HG03064 (cell line): ENCODE measurements around the gene CRYBG3.
"Not testable (repeated sequence)": the region's sequence is repeated elsewhere in the genome, so short reads cannot be mapped to it uniquely, and the experiment has no call there.

Source experiments
- ATAC-seq: cut with Tn5 transposase; IDR thresholded peaks from one replicate; pipeline ENCODE4 v1.9.1; 2021; ENCODE audit warnings: low read depth; ENCODE audit not compliant: unreplicated experiment

Gene CRYBG3

GRCh38 chr3:97895216-97895615, 73.4 kb downstream of the CRYBG3 start:
- no peak for ATAC-seq

DNA sequence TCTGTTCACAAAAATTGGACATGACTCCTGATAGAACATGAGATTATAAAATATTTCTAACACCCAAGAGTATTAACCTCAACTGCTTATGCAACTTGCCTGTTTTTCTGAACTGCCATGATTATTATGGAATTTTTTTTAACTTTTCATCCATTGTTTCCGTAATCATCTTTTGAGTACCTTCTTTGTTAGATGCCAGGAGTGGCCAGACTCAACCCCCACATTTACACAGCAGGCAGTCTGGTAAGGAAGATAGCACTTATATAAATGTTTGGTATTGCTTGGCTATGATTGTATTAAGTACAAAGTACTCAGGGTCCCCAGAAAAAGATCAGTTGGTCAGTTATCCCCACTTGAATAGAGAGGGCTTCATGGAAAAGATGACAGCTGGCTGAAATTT, 74.3 kb downstream of the CRYBG3 start:
- ATAC-seq, result no peak

DNA sequence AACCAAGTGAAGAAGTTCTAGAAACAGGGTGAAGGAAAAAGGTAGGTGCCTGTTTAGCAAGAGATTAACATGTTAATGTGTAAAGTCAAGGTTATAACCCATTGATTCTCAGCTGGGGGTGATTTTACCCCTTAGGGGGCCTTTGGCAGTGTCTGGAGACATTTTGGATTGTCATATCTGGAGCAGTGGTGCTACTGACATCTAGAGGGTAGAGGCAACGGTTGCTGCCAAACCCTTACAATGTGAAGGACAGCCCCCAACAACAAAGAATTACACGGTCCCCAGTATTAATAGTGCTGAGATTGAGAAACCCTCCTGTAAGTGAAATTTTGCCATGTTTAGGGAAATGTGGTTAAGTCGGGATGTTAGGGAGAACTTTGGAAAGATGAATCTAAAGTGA, 74.7 kb downstream of the CRYBG3 start:
- no peak for ATAC-seq

GRCh38 chr3:97899331-97899730, 77.5 kb downstream of the CRYBG3 start:
- no peak for ATAC-seq

- no peak for ATAC-seq
These were observed 79.8 kb downstream of the CRYBG3 start for GRCh38 chr3:97901313-97902248.

- ATAC-seq, result not testable (repeated sequence)
These were observed 88.0 kb downstream of the CRYBG3 start for GRCh38 chr3:97909830-97910229.

DNA sequence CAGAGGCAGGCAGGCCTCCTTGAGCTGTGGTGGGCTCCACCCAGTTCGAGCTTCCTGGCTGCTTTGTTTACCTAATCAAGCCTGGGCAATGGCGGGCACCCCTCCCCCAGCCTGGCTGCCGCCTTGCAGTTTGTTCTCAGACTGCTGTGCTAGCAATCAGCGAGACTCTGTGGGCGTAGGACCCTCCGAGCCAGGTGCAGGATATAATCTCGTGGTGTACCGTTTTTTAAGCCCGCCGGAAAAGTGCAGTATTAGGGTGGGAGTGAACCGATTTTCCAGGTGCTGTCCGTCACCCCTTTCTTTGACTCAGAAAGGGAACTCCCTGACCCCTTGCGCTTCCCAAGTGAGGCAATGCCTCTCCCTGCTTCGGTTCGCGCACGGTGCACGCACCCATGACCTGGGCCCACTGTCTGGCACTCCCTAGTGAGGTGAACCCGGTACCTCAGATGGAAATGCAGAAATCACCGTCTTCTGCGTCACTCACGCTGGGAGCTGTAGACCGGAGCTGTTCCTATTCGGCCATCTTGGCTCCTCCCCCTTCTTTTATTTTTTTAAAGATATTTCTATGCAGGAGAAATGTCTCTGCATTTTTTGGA, 88.5 kb downstream of the CRYBG3 start:
- not testable (repeated sequence) for ATAC-seq

GRCh38 chr3:97910931-97911351, 89.1 kb downstream of the CRYBG3 start:
- ATAC-seq, result no peak

DNA sequence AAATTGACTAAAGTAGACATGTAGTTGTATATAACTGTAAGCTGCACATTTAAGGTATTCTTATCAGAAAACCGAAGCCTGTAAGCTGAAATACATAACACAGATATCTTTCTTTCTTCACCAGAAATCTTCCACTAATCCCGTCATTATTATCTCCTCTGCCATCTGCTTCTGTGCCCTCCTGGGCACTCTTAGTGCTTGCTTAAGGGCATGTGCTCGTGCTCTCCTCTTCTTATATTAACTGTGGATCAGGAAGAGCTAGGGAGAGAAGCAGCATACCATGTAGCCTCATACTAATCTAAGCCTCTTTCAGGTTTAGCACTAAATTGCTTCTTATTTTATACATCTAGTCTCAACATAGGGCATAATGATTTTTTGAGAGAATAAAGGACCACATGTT, 89.6 kb downstream of the CRYBG3 start:
- ATAC-seq, result no peak

DNA sequence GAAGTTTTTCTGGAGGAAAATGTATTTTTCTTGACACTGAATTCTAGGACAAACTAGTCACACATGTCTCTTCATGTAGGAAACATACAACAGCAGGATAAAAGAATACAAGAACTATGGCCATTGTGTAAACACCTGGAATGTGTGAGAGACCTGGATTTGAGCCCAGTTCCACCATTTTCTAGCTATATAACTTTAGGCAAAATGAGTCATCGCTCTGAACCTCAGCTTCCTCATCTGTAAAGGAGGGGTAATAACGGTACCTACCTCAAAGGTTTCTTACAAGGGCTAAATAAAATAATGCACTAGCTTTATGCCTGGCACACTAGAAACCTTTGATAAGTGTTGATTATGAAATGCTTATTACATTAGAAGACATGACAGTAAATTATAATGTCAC, 92.6 kb downstream of the CRYBG3 start:
- no peak for ATAC-seq

DNA sequence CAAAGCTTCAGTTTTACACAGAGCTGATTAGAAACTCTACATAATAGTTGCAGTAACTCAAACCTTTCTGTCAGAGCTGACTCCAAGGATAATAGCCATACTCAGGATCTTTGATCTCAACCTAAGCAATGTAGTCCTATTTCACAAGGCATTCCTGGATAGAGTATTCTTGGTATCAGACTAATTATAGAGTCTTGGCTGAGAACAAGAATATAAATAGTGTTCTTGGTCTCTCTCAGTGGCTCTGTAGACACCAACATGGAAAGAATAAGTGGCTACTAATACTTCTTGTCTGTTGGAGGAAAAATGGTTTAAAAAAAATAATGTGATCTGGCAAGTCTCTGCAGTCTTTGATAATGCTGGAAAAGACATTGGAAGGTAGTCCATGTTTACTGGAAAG, 94.8 kb downstream of the CRYBG3 start:
- no peak for ATAC-seq

- ATAC-seq, result no peak
These were observed 96.2 kb downstream of the CRYBG3 start for GRCh38 chr3:97917813-97918536.

DNA sequence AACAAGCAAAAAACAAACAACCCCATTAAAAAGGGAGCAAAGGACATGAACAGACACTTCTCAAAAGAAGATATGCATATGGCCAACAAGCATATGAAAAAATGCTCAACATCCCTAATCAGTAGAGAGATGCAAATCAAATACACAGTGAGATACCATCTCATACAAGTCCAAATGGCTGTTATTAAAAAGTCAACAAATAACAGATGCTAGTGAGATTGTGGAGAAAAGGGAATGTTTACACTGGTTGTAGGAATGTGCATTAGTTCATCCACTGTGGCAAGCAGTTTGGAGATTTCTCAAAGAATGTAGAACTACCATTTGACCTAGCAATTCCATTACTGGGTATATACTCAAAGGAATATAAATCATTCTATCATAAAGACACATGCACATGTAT, 105.9 kb downstream of the CRYBG3 start:
- no peak for ATAC-seq

GRCh38 chr3:97928986-97929385, 107.2 kb downstream of the CRYBG3 start:
- no peak for ATAC-seq

DNA sequence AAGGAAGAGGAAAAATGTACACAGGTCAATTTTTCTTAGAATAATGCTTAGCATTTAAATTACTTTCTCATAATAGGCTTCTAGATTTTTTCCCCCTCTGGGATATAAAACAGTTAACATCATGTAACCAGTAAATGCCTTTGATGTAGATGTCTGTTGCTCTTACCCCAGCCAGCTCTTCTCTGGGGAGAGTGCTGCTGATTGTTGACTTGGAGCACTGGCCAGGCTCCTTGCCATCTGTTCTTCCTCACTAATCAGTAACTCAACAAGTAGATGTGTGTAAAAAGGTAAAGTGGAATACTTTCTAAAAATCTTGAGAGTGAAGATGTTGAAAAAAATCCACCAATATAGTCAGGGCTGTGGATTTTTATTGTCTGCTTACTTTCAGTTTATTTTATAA, 108.2 kb downstream of the CRYBG3 start:
- ATAC-seq, result no peak

DNA sequence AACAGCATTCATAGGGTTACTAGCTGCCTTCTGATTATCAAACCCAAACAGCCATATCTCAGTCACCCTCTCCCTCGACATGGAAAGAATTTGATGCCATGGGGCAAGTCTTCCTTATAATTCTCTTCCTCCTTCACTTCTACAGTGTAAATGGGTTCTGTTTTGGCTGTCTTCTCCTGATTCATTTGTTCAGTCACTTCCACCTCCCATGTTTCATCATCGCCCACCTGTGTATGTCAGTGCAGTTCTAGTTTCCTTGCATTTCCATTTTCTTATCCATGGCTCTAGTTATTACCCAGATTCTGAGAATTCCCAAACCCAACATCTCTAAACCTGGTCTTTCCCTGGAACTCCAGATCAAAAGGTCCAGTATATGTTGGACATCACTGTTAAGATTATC, 109.4 kb downstream of the CRYBG3 start:
- no peak for ATAC-seq

GRCh38 chr3:97932387-97932801, 110.6 kb downstream of the CRYBG3 start:
- ATAC-seq, result no peak

DNA sequence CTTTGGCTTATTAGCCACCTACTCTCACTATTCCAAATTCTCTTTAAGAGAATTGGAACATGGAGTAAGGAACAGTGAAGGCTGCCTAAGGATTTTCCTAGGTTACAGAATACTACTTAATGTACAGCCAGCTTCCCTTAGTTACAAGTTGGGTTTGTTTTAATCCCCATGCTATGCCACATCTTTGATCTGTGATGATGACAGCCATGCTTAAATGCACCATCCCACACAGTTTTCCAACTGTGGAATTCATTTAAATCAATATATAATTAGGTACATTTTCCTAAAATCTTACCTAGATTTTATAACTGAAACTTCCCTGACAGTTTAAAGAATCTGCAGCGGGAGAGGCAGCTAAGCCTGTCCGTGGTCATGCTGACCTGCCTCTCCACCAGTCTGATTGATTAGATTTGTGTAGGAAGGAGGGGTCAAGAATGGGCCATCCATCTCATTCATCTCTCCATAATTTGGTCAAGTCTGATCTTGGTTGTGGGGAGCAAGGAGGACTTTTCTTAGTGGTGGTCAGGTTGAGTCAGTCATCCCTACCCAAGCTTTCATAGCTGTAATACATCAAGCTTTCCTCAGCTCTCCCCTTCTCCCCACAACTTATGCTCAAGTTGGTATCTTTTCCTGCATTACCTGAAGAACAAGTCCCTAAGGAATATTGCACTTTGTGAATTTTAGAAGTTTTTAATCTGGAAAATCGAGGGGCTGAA, 113.3 kb downstream of the CRYBG3 start:
- no peak for ATAC-seq

DNA sequence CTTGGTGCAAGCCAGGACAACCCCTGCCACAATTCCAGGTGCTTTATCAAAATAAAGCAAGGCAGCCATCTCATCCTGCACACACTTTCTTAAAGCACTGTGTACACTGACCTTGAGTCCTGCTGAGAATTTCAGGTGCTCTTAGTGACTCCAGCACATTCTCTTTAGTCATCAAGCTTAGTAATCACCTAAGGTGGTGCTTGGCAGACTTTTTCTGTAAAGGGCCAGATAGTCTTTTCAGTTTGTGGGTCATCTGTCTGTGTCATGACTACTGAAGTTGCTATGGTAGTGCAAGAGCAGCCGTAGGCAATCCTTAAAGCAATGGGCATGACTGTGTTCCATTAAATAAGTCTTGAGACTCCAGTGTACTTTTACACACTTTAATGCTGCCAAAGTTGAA, 114.0 kb downstream of the CRYBG3 start:
- no peak for ATAC-seq

GRCh38 chr3:97937205-97937604, 115.4 kb downstream of the CRYBG3 start:
- ATAC-seq, result no peak

DNA sequence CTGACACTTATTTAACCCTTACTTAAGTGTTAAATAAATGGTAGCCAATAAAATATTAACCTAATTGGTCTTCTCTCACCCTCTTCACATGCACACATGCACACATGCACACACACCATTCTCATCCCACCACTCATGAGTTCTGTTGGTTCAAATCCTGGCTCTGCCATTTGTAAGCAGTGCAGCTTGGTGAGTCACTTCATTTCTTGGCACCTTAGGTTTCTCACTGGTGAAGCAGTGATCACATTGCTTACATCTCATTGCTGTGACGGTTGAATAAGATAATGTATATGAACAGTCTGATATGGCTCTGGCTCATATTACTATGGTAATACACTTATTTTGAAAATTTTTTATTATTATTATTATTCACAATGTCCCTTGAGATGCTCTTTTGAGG, 116.6 kb downstream of the CRYBG3 start:
- ATAC-seq, result no peak
